ENCODE results near the gene ADIRF. TPM values are rescaled to one million over a fixed set of nuclear protein-coding genes. Genes with fewer than 3 reads are reported as not detected.
"Not testable (repeated sequence)": the region's sequence is repeated elsewhere in the genome, so short reads cannot be mapped to it uniquely, and the experiment has no call there.

Gene ADIRF
- total RNA-seq, 1 donor from 2014 or later, result 41.1 TPM

- H3K36me3 ChIP-seq; DNase-seq; H3K9me3 ChIP-seq (replicated peaks); H3K27me3 ChIP-seq (ENCODE audit: low read depth); H3K4me1 ChIP-seq; H3K27ac ChIP-seq (replicated peaks); intact Hi-C loops (cut with micrococcal nuclease); H3K4me3 ChIP-seq: not testable (repeated sequence)
Observed at GRCh38 chr10:87019066-87019465, 50.8 kb downstream of the ADIRF start.

- DNase-seq; H3K4me3 ChIP-seq; H3K36me3 ChIP-seq; H3K9me3 ChIP-seq (replicated peaks); H3K27me3 ChIP-seq (ENCODE audit: low read depth); H3K27ac ChIP-seq (replicated peaks); intact Hi-C loops (cut with micrococcal nuclease); H3K4me1 ChIP-seq: not testable (repeated sequence)
Observed at GRCh38 chr10:87019504-87019903, 51.2 kb downstream of the ADIRF start.

GRCh38 chr10:87020056-87020455 is 51.8 kb downstream of the ADIRF start, which contains the start of gene FAM25A:
TSS of gene FAM25A (plus strand) at chr10:87020294. CDS start at chr10:87020325, 31 bp downstream.
- H3K27ac ChIP-seq (replicated peaks); H3K36me3 ChIP-seq; H3K4me3 ChIP-seq; H3K9me3 ChIP-seq (replicated peaks); DNase-seq; H3K27me3 ChIP-seq (ENCODE audit: low read depth); H3K4me1 ChIP-seq; intact Hi-C loops (cut with micrococcal nuclease): not testable (repeated sequence)

Other genes starting within 250 kb of the ADIRF start
- 43.8 TPM for gene BMPR1A, start 211.9 kb upstream of the ADIRF start, total RNA-seq
- gene MMRN2, start 10.9 kb upstream of the ADIRF start, total RNA-seq, result 32.1 TPM
- gene SNCG, start 9.9 kb upstream of the ADIRF start, total RNA-seq, result 14.7 TPM
- not detected for gene FAM25A, start 51.8 kb downstream of the ADIRF start, total RNA-seq
- gene GLUD1, start 126.4 kb downstream of the ADIRF start, total RNA-seq, result 96.4 TPM
- gene SHLD2, start 126.7 kb downstream of the ADIRF start, total RNA-seq, result 8.4 TPM

Data from left ventricle myocardium inferior (tissue), 1 donor.